Effector memory CD4-positive, alpha-beta T cell (primary cell): Measurements from ENCODE around the gene PARD3B.

ENCODE experiments used
- DNase-seq, 3 donors: peaks; one replicate each; pipeline ENCODE4 v3.0.0-alpha.2; 2020
- H3K27ac ChIP-seq: 2 replicates; pipeline ENCODE4 v1.7.0; 2013; ENCODE audit warnings: mild to moderate bottlenecking, low read length, moderate library complexity; ENCODE audit not compliant: insufficient read depth, poor library complexity, severe bottlenecking
- H3K27me3 ChIP-seq: replicated peaks from 2 replicates; pipeline ENCODE4 v1.7.0; 2013; ENCODE audit warnings: mild to moderate bottlenecking, low read length; ENCODE audit not compliant: insufficient read depth, control insufficient read depth, poor library complexity, severe bottlenecking
- H3K36me3 ChIP-seq: 2 replicates; pipeline ENCODE4 v1.7.0; 2013; ENCODE audit warnings: mild to moderate bottlenecking, low read length, moderate library complexity; ENCODE audit not compliant: control insufficient read depth, insufficient read depth
- H3K4me1 ChIP-seq: 2 replicates; pipeline ENCODE4 v1.7.0; 2013; ENCODE audit warnings: low read length, mild to moderate bottlenecking; ENCODE audit not compliant: control insufficient read depth, insufficient read depth, poor library complexity, severe bottlenecking
- H3K4me3 ChIP-seq: 2 replicates; pipeline ENCODE4 v1.7.0; 2013; ENCODE audit warnings: low read length, low read depth, mild to moderate bottlenecking; ENCODE audit not compliant: insufficient read depth, poor library complexity, severe bottlenecking
- H3K9me3 ChIP-seq: 2 replicates; pipeline ENCODE4 v1.7.0; 2013; ENCODE audit warnings: mild to moderate bottlenecking, low read length, moderate library complexity; ENCODE audit not compliant: control insufficient read depth

PARD3B gene

GRCh38 chr2:205435970-205436369, 890.7 kb downstream of the PARD3B start:
- Histone ChIP-seq H3K27ac (no peak overlapping the region), H3K4me1 (no peaks in the 10 kb centered on the region), H3K4me3 (no peak overlapping the region), H3K27me3 (no peaks in the 10 kb centered on the region), H3K36me3 (no peaks in the 10 kb centered on the region), H3K9me3 (no peaks in the 10 kb centered on the region)
- no peak for DNase-seq

GRCh38 chr2:205438241-205438640, 893.0 kb downstream of the PARD3B start:
- H3K27me3 ChIP-seq, result no peaks in the 10 kb centered on the region
- no peak overlapping the region for H3K4me3 ChIP-seq
- no peak for DNase-seq
- H3K4me1 ChIP-seq, result no peaks in the 10 kb centered on the region
- no peaks in the 10 kb centered on the region for H3K9me3 ChIP-seq
- H3K36me3 ChIP-seq, result no peaks in the 10 kb centered on the region
- no peak overlapping the region for H3K27ac ChIP-seq

- Histone ChIP-seq H3K36me3 (no peaks in the 10 kb centered on the region), H3K27ac (no peak overlapping the region), H3K27me3 (no peaks in the 10 kb centered on the region), H3K4me3 (no peak overlapping the region), H3K4me1 (no peaks in the 10 kb centered on the region), H3K9me3 (no peaks in the 10 kb centered on the region)
- no peak for DNase-seq
Measured at GRCh38 chr2:205439621-205440020, 894.3 kb downstream of the PARD3B start.

GRCh38 chr2:205441524-205441923, 896.2 kb downstream of the PARD3B start:
- Histone ChIP-seq H3K27me3 (no peaks in the 10 kb centered on the region), H3K4me3 (no peak overlapping the region), H3K36me3 (no peaks in the 10 kb centered on the region), H3K9me3 (no peaks in the 10 kb centered on the region), H3K4me1 (no peaks in the 10 kb centered on the region), H3K27ac (no peak overlapping the region)
- DNase-seq, result no peak

GRCh38 chr2:205448189-205448588, 902.9 kb downstream of the PARD3B start:
- H3K4me3 ChIP-seq, result no peak overlapping the region
- no peak overlapping the region for H3K27ac ChIP-seq
- H3K4me1 ChIP-seq, result no peaks in the 10 kb centered on the region
- no peaks in the 10 kb centered on the region for H3K27me3 ChIP-seq
- DNase-seq, result no peak
- no peaks in the 10 kb centered on the region for H3K9me3 ChIP-seq
- H3K36me3 ChIP-seq, result no peaks in the 10 kb centered on the region

- Histone ChIP-seq H3K27me3 (no peaks in the 10 kb centered on the region), H3K4me3 (no peak overlapping the region), H3K4me1 (no peaks in the 10 kb centered on the region), H3K36me3 (no peaks in the 10 kb centered on the region), H3K9me3 (no peaks in the 10 kb centered on the region), H3K27ac (no peak overlapping the region)
- no peak for DNase-seq
Measured at GRCh38 chr2:205451901-205452512, 906.7 kb downstream of the PARD3B start.

- Histone ChIP-seq H3K27ac (no peak overlapping the region), H3K27me3 (no peaks in the 10 kb centered on the region), H3K9me3 (no peaks in the 10 kb centered on the region), H3K4me1 (no peaks in the 10 kb centered on the region), H3K36me3 (no peaks in the 10 kb centered on the region), H3K4me3 (no peak overlapping the region)
- DNase-seq, result no peak
Measured at GRCh38 chr2:205453202-205453601, 907.9 kb downstream of the PARD3B start.

GRCh38 chr2:205456682-205457081, 911.4 kb downstream of the PARD3B start:
- H3K27me3 ChIP-seq, result no peaks in the 10 kb centered on the region
- H3K36me3 ChIP-seq, result no peaks in the 10 kb centered on the region
- no peak for DNase-seq
- no peaks in the 10 kb centered on the region for H3K4me1 ChIP-seq
- no peak overlapping the region for H3K4me3 ChIP-seq
- H3K27ac ChIP-seq, result no peak overlapping the region
- H3K9me3 ChIP-seq, result no peaks in the 10 kb centered on the region

- Histone ChIP-seq H3K27ac (no peak overlapping the region), H3K9me3 (no peaks in the 10 kb centered on the region), H3K4me1 (no peaks in the 10 kb centered on the region), H3K27me3 (no peaks in the 10 kb centered on the region), H3K36me3 (no peaks in the 10 kb centered on the region), H3K4me3 (no peak overlapping the region)
- no peak for DNase-seq
Measured at GRCh38 chr2:205460217-205460616, 914.9 kb downstream of the PARD3B start.

- H3K27ac ChIP-seq, result no peak overlapping the region
Measured at GRCh38 chr2:205461169-205461568, 915.9 kb downstream of the PARD3B start.

More at GRCh38 chr2:205461169-205461568, 915.9 kb downstream of the PARD3B start:
- Histone ChIP-seq H3K36me3 (no peaks in the 10 kb centered on the region), H3K9me3 (no peaks in the 10 kb centered on the region), H3K4me1 (no peaks in the 10 kb centered on the region), H3K27me3 (no peaks in the 10 kb centered on the region), H3K4me3 (no peak overlapping the region)
- DNase-seq, result no peak
